LNCAP (cell line): ENCODE results near the gene PKP1.

Source experiments
- TF ChIP-seq, protein P1 (sequence below): fragments of 450-650 bp; IDR thresholded peaks from 2 replicates; pipeline ENCODE4 v1.5.1; 2017; ENCODE audit warnings: mild to moderate bottlenecking

Gene PKP1

DNA sequence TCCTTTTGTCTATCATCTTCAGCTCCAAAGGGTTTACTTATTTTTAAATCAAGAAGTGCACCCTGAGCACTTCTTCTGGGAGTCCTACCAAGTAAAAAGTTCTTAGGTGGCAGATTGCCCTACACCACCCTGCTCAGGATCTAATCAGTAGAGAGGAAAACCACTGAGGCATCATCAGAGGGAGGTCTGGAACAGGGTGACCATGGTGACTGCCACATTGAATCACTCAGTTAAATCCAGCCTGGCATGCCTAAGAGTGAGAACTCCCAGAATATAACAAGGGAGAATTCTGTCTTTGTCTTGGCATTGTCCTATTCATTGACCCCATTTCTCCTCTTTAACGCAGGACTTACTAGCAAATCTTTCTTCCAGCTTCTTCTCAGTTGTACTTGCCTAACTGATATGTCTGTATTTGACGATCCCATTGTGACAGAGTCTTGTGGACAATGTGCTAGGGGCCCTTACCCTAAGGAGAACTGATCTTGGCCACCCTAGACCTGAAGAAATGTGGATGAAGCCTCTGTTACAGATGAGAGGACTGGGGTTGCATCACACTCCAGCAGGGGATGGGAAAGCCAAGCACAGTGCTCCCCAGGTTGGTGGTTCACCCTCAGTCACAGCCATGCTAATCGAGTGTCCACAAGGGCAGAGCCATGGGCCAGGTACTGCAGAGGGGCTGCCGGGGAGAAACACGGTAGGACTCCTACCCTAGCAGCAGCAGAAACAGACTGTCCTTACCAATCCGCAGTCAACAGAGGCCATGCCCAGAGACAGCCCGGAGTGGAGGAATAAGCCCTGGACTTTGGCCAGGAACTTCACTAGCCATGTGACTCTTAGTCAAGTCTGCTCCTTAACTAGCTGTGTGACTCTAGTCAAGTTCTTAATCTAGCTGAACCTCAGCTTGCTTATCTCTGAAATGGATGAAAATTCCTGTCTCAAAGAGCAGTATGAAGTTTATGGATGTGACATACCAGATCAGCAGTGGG lies 15.4 kb downstream of the PKP1 start:
- TF ChIP-seq, protein P1, sequence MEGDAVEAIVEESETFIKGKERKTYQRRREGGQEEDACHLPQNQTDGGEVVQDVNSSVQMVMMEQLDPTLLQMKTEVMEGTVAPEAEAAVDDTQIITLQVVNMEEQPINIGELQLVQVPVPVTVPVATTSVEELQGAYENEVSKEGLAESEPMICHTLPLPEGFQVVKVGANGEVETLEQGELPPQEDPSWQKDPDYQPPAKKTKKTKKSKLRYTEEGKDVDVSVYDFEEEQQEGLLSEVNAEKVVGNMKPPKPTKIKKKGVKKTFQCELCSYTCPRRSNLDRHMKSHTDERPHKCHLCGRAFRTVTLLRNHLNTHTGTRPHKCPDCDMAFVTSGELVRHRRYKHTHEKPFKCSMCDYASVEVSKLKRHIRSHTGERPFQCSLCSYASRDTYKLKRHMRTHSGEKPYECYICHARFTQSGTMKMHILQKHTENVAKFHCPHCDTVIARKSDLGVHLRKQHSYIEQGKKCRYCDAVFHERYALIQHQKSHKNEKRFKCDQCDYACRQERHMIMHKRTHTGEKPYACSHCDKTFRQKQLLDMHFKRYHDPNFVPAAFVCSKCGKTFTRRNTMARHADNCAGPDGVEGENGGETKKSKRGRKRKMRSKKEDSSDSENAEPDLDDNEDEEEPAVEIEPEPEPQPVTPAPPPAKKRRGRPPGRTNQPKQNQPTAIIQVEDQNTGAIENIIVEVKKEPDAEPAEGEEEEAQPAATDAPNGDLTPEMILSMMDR = no peak

DNA sequence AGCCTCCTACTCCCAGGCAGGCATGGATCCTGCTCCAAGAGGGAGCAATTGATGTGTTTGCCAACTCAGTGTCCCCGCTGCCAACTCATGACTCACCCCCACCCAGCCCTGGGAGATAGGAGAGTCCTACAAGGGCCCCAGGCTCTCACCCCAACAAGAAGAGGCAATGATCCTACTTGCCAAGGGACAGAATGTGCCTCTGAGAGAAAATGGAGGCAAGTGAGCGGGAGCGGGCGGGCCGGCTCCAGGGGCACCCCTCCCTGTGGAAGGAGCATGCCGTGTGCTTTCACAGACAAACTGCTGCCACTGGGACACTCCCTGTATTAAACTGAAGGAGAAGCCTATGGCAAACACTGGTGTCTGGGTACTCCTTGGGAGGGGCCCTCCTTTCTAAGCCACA lies 16.7 kb downstream of the PKP1 start:
- TF ChIP-seq, protein P1 = no peak

DNA sequence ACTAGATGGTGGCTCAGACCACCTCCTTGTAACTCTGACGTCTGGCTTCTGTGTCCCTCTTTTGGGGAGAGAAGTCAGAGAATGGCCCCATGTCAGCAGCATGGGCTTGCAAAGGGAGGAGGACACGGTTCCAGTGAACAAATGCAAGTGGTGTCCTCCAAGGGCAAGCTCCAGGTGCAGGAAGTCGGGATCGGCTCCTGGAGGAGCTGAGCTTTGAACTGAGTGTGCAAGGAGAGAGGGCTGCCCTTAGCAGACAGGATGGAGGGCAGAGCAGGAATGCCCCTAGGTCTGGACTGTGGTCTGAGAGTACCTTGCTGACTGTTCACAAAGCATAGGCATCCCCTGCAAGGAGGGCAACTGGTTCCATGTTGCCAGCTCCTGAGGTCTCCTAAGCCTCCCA lies 17.3 kb downstream of the PKP1 start:
- TF ChIP-seq, protein P1 = no peak

DNA sequence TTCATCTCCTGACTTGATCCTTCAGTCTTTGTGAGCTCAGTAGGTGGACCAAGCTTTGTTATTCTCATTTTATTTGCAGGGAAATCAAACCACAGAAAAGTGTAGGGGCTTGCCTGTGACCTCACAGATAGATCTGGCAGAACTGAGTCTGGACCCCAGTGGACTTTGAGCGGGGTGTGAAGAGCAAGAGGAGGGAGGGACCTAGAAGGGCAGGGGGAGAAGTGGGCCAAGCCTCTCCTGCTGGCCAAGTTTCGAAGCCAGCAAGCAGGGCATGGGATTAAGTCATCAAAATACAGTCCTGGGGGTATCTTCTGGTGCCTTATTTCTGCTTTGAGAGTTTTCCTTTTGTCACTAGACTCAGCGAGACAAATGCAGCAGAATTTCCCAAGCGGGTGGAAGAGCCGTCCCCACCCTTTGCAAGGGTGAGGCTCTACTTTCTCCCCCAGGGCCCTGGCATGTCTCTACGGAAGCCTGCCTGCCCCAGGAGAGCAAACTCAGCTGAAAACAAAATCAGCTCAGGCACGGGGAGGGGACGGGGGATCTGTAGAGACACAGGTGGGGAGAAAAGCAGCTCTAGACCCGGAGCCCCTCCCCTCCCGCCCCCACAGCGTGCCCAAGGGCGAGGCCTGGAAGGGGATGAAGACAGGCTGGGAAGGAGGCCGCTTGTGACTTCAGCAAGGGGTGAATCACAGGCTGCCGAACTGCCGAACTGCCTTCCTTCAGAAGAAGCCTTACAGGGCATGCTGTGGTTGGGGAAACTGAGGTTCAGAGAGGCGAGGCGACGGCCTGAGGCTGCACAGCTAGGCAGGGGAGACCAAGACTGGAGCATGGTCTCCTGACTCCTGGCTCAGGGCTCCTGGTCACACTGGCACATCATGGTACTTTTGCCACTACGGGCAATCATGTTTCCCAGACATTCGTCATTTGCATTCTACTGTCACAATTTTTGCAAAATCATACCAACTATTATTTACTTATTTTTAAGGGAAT lies 19.2 kb downstream of the PKP1 start:
- TF ChIP-seq, protein P1 = no peak

DNA sequence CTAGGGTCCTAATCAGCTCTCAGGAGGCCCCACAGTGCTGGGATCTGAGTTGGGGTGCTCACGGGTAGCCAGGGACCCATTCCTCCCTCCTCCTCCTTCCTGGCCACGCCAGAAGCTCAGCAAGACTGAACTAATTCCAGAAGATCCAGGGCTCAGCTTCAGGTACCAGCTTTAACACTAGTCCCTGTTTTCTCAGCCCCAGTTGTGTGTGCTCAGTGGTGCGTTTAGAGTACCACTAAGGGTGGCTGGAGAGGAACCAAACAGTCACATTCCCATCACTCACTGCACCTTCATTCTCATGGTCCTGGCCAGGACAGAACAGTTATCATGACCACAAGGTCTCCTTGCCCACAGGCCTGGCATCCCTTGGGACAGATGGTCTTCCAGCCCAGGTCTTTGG lies 20.8 kb downstream of the PKP1 start:
- TF ChIP-seq, protein P1 = no peak

DNA sequence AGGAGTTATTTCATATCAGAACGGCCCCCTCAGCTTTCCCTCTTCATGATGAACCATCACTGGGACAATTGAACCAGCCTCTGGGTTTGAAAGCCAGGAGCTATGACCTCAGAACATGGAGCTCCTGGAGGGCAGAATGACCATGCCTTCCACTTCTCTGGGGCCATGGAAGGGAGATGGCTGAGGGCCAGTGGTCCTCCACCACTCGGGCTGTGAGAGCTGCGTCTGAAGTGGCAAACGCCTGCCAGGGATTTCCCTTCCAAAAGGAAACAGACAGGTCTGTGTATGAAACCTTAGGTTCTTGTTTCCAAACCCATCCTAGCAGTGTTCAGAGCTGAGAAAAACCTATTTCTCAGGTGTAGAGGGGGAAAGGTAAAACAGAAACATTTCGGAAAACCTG lies 22.5 kb downstream of the PKP1 start:
- TF ChIP-seq, protein P1 = no peak

DNA sequence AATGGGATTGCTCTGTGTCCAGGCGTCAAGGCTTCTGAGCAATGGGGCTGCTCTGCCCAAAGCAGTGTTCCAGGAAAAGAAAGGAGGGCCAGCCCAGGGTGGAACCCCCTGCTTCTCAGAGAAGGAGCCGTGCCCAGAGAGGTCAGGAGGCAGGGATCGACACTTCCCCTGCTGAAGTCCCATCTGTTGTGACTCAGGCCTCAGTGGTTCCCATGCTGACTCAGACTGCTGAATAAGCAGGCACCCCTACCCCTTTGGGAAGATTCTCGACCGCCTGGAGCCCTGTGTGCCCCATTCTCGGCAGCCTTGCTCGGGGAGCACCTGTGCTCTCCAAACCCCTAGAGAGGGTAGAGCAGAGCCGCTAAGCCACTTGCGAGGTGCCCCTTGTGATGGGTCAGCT lies 23.9 kb downstream of the PKP1 start:
- TF ChIP-seq, protein P1 = no peak
